ENCODE measurements around the gene PON1. TPM values are rescaled to one million over a fixed set of nuclear protein-coding genes. Genes with fewer than 3 reads are reported as not detected.

The PON1 gene
- total and polyA plus RNA-seq, 2 of the 8 experiments (the other 6 are each of a cell fraction or from before 2014, with no cell fraction given) = not detected

- no peak for TF ChIP-seq ATF2 (IDR thresholded peaks at IDR 0.05; ENCODE audit: low read length)
Measured at GRCh38 chr7:95373323-95373722, 49.0 kb upstream of the PON1 start (continued).

Data from H1 (cell line).